A673 (cell line): ENCODE results near the gene TNFRSF6B. TPM values are rescaled to one million over a fixed set of nuclear protein-coding genes. Genes with fewer than 3 reads are reported as not detected.

Experiments
- BruUV-seq: library from RNA; stranded (reverse); fragments of 400-500 nt; replicated peaks from 2 replicates; lab custom pipeline; 2021; lab: Mats Ljungman, UMichigan
- CTCF ChIA-PET: fragments of 300-600 bp; sonication (Branson Sonifier 250); formaldehyde crosslinking; loops from one replicate; lab custom pipeline; 2022; ENCODE audit warnings: antibody characterized with exemption; lab: Charles Lee
- POLR2A ChIA-PET: fragments of 300-600 bp; sonication (Branson Sonifier 250); formaldehyde crosslinking; loops from one replicate; lab custom pipeline; 2022; ENCODE audit warnings: antibody characterized with exemption; ENCODE audit not compliant: low non-redundant PET; lab: Charles Lee
- DNase-seq: peaks from one replicate; pipeline ENCODE4 v3.0.0-alpha.2; 2015; ENCODE audit warnings: low spot score
- H3K27ac ChIP-seq: fragments of 200-600 bp; sonication (generic); 2 replicates; pipeline ENCODE4 v1.5.1; 2016; ENCODE audit warnings: mixed run types, low read depth, mild to moderate bottlenecking, mixed read lengths, antibody characterized with exemption, low read length; ENCODE audit not compliant: poor library complexity, severe bottlenecking
- H3K27me3 ChIP-seq: fragments of 200-600 bp; sonication (generic); replicated peaks from 2 replicates; pipeline ENCODE4 v1.6.1; 2017; ENCODE audit warnings: mixed run types, low read depth, mild to moderate bottlenecking, mixed read lengths, antibody characterized with exemption, low read length; ENCODE audit not compliant: insufficient read depth, poor library complexity
- H3K36me3 ChIP-seq: fragments of 200-600 bp; sonication (generic); 2 replicates; pipeline ENCODE4 v1.6.1; 2016; ENCODE audit warnings: mixed run types, mild to moderate bottlenecking, mixed read lengths, antibody characterized with exemption, low read length; ENCODE audit not compliant: insufficient read depth, poor library complexity, severe bottlenecking
- H3K4me1 ChIP-seq: fragments of 200-600 bp; sonication (generic); 2 replicates; pipeline ENCODE4 v1.6.1; 2017; ENCODE audit warnings: mixed run types, mild to moderate bottlenecking, mixed read lengths, antibody characterized with exemption, low read length; ENCODE audit not compliant: insufficient read depth, poor library complexity, severe bottlenecking
- H3K4me3 ChIP-seq: fragments of 200-600 bp; sonication (generic); 2 replicates; pipeline ENCODE4 v1.5.1; 2016; ENCODE audit warnings: low read depth, mixed run types, mild to moderate bottlenecking, mixed read lengths, low read length; ENCODE audit not compliant: poor library complexity, severe bottlenecking
- H3K9me3 ChIP-seq: fragments of 200-600 bp; sonication (generic); 2 replicates; pipeline ENCODE4 v1.6.1; 2016; ENCODE audit warnings: mixed run types, low read depth, mild to moderate bottlenecking, mixed read lengths, antibody characterized with exemption, low read length; ENCODE audit not compliant: poor library complexity, severe bottlenecking
- CTCF ChIP-seq: fragments of 300-800, 200-600 bp; sonication (generic); conservative IDR thresholded peaks from 2 replicates; pipeline ENCODE4 v1.5.1; 2017; ENCODE audit warnings: low read depth, mild to moderate bottlenecking, antibody characterized with exemption, low read length, moderate library complexity, mixed read lengths
- EZH2 ChIP-seq: fragments of 200-600 bp; sonication (generic); IDR thresholded peaks from 2 replicates; pipeline ENCODE4 v1.6.1; 2017; ENCODE audit warnings: borderline replicate concordance, low read depth, mild to moderate bottlenecking, mixed read lengths, antibody characterized with exemption, low read length; ENCODE audit not compliant: poor library complexity, severe bottlenecking
- intact Hi-C: fragments of 100-400 bp; cut with micrococcal nuclease; formaldehyde crosslinking; loops from one replicate; pipeline ENCODE4 v1.10.0; 2022; ENCODE audit not compliant: unreplicated experiment
- total RNA-seq: library from RNA; stranded (reverse); gene quantifications from 2 replicates; pipeline ENCODE4 v1.2.3, GENCODE V29; 2021

TNFRSF6B gene
- total RNA-seq, 1 experiment from 2014 or later, result not detected

- no TSS peak for BruUV-seq
- ChIA-PET POLR2A (interaction anchor here (0.6 kb wide), 1 partner anchor 38 kb away, joined by 6 read pairs; no protein-coding TSS in a partner anchor), CTCF (no interaction called here)
Measured at GRCh38 chr20:63687419-63688178, 8.9 kb upstream of the TNFRSF6B start.

GRCh38 chr20:63688228-63689045 lies 8.0 kb upstream of the TNFRSF6B start:
- intact Hi-C loops, result no loop called here
- no peaks in the 10 kb centered on the region for H3K9me3 ChIP-seq
- H3K27me3 ChIP-seq, result no peaks in the 10 kb centered on the region
- CTCF ChIA-PET, result no interaction called here
- H3K4me1 ChIP-seq, result no peaks in the 10 kb centered on the region
- H3K27ac ChIP-seq, result no peak overlapping the region
- BruUV-seq, result no TSS peak
- POLR2A ChIA-PET, result no interaction called here
- H3K4me3 ChIP-seq, result no peak overlapping the region
- TF ChIP-seq CTCF (no peak), EZH2 (no peak)
- no peak for DNase-seq
- no peaks in the 10 kb centered on the region for H3K36me3 ChIP-seq

More at GRCh38 chr20:63687419-63688178, 8.9 kb upstream of the TNFRSF6B start:
- no peak for DNase-seq
- TF ChIP-seq EZH2, result no peak
- no peak for TF ChIP-seq CTCF
- intact Hi-C loops, result no loop called here
- Histone ChIP-seq H3K4me1 (peaks cover under 1% of the 10 kb centered on the region), H3K27me3 (no peaks in the 10 kb centered on the region), H3K4me3 (no peak overlapping the region), H3K9me3 (no peaks in the 10 kb centered on the region), H3K27ac (no peak overlapping the region), H3K36me3 (no peaks in the 10 kb centered on the region)

- CTCF ChIA-PET, result no interaction called here
Measured at GRCh38 chr20:63689046-63690002, 7.1 kb upstream of the TNFRSF6B start.

More at GRCh38 chr20:63689046-63690002, 7.1 kb upstream of the TNFRSF6B start:
- no TSS peak for BruUV-seq
- Histone ChIP-seq H3K4me3 (no peak overlapping the region), H3K36me3 (peaks cover 3% of the 10 kb centered on the region), H3K27me3 (no peaks in the 10 kb centered on the region), H3K27ac (no peak overlapping the region), H3K9me3 (no peaks in the 10 kb centered on the region), H3K4me1 (no peaks in the 10 kb centered on the region)
- intact Hi-C loops, result no loop called here
- POLR2A ChIA-PET, result no interaction called here
- DNase-seq, result no peak
- TF ChIP-seq CTCF, result no peak
- no peak for TF ChIP-seq EZH2
